Astrocyte of the spinal cord (primary cell): ENCODE measurements around the gene GRAPL.
"Not testable (repeated sequence)": the region's sequence is repeated elsewhere in the genome, so short reads cannot be mapped to it uniquely, and the experiment has no call there.

ENCODE experiments used
- DNase-seq: peaks from one replicate; pipeline ENCODE4 v3.0.0; 2011; ENCODE audit warnings: low read depth, low spot score
- H3K4me3 ChIP-seq: 2 replicates; pipeline ENCODE4 v1.5.1; 2011; ENCODE audit warnings: low read depth, mild to moderate bottlenecking, low read length, moderate library complexity
- in situ Hi-C: cut with HindIII; loops from 2 replicates; pipeline ENCODE4 v1.10.0; 2017; ENCODE audit warnings: low sequenced_read_pairs

GRAPL gene

GRCh38 chr17:19162384-19163216, 35.2 kb downstream of the GRAPL start:
- H3K4me3 ChIP-seq, DNase-seq, in situ Hi-C loops: not testable (repeated sequence)

DNA sequence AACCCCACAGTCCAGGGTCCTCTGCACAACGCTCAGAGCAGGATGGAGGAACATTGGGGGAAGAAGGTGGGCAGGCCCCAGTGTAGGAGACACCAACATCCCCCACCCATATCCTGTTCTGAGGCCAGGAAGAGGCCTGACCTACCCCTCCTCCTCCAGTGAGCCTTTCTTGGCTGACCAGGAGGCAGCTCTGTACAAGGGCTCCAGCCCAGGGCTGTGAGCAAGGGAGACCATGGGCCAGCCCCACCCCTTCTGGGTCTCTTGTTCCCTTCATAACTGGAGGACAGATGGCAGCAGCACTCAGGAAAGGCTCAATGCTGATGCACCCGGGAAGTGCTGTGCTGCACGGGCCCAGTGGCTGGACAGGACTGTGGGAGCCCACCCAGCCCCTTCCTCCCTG, 47.0 kb downstream of the GRAPL start:
- in situ Hi-C loops, DNase-seq, H3K4me3 ChIP-seq: not testable (repeated sequence)

DNA sequence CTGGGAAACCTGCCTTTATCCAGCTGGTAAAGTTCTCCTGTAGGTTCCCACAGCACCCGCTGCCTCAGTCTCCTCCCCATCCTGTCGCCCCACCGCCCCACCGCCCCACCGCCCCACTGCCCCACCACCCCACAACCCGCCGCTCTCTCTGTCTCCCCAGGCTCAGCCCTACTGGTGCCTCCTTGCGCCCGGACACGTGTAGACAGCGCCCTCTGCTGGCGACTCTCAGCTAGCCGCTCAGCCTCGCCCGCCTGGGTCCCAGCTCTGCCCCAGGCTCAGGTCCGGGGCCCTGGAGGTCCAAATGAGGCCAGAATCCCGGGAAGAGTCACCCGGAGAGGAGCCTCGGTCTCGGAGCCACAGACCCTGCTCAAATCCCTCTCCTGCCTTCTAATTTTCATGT, 48.0 kb downstream of the GRAPL start:
- in situ Hi-C loops, H3K4me3 ChIP-seq, DNase-seq: not testable (repeated sequence)

DNA sequence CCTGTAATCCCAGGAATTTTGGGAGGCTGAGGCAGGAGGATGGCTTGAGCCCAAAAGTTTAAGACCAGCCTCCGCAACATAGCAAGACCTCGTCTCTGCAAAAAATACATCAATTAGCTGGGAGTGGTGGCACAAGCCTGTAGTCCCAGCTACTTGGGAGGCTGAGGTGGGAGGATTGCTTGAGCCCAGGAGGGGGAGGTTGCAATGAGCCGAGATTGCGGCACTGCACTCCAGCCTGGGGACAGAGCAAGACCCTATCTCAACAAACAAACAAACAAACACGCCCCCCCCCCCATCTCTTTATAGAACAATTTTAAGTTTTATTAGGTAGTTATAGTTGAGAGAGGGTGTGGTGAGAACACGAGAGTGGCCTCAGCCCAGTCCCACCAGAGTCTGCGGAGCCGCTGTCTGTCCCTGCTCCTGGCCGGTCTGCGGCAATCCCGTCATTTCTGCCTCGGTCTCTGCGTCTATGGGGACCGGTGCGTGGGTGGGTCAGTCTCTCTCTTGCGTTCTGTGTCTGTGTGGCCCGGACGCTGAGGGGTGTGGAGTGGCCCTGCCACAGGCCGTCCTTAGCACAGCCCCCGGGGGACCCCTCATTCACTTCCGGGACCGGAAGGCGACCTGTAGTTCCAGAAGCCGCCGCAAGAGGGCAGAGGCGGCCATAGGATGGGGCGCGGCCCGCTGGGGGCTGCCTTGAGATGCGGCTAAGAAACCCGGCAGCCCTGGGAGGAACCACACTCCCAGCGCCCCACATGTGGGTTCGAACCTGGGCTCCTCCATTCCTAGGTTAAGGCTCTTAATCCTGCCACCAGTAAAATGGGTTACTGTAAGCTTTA, 53.9 kb downstream of the GRAPL start:
- DNase-seq, in situ Hi-C loops, H3K4me3 ChIP-seq: not testable (repeated sequence)

DNA sequence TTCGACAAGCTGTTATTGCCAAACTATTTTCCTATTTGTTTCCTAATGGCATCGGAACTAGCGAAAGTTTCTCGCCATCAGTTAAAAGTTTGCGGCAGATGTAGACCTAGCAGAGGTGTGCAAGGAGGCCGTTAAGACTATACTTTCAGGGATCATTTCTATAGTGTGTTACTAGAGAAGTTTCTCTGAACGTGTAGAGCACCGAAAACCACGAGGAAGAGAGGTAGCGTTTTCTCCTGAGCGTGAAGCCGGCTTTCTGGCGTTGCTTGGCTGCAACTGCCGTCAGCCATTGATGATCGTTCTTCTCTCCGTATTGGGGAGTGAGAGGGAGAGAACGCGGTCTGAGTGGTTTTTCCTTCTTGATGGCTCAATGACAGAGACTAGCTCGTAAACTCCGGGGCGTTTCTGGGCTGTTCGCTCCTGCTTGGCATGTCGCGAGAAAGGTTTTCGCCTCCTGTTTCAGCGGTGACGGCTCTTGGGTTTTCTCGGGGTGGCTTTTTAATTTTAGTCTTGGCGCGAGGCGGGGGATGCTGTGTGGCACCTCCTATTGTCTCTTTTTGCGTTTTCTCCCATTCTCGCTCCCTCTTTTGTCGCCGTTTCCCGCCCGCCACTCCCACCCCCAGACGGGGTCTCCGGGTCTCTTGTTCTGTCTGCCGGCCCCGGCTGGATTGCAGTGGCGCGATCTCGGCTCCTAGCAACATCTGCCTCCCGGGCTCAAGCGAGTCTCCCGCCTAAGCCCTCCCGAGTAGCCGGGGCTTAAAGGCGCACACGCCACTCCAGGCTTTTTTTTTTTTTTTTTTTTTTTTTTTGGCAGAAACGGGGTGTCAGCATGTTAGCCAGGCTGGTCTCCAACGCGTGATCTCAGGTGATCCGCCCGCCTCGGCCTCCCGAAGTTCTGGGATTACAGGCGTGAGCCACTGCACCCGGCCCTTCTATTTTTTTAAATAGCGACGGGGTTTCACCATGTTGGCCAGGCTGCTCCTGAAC, 60.8 kb downstream of the GRAPL start:
- in situ Hi-C loops, DNase-seq: not testable (repeated sequence)

GRCh38 chr17:19188870-19189708, 61.7 kb downstream of the GRAPL start:
- H3K4me3 ChIP-seq, DNase-seq, in situ Hi-C loops: not testable (repeated sequence)

More for the DNA sequence above, 60.8 kb downstream of the GRAPL start:
- not testable (repeated sequence) for H3K4me3 ChIP-seq

GRCh38 chr17:19189781-19190405, 62.5 kb downstream of the GRAPL start:
- in situ Hi-C loops, DNase-seq, H3K4me3 ChIP-seq: not testable (repeated sequence)

- H3K4me3 ChIP-seq, DNase-seq, in situ Hi-C loops: not testable (repeated sequence)
Observed at GRCh38 chr17:19196382-19197204, 69.2 kb downstream of the GRAPL start.

DNA sequence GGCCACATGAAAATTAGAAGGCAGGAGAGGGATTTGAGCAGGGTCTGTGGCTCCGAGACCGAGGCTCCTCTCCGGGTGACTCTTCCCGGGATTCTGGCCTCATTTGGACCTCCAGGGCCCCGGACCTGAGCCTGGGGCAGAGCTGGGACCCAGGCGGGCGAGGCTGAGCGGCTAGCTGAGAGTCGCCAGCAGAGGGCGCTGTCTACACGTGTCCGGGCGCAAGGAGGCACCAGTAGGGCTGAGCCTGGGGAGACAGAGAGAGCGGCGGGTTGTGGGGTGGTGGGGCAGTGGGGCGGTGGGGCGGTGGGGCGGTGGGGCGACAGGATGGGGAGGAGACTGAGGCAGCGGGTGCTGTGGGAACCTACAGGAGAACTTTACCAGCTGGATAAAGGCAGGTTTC, 75.1 kb downstream of the GRAPL start:
- in situ Hi-C loops, DNase-seq, H3K4me3 ChIP-seq: not testable (repeated sequence)

DNA sequence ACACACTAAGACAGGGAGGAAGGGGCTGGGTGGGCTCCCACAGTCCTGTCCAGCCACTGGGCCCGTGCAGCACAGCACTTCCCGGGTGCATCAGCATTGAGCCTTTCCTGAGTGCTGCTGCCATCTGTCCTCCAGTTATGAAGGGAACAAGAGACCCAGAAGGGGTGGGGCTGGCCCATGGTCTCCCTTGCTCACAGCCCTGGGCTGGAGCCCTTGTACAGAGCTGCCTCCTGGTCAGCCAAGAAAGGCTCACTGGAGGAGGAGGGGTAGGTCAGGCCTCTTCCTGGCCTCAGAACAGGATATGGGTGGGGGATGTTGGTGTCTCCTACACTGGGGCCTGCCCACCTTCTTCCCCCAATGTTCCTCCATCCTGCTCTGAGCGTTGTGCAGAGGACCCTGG, 76.0 kb downstream of the GRAPL start:
- DNase-seq, H3K4me3 ChIP-seq, in situ Hi-C loops: not testable (repeated sequence)
